Nephron (organoid): Measurements from ENCODE around the gene ZNF618.

Experiments used
- H3K27ac Mint-ChIP-seq, 3 experiments: 2 replicates each; pipeline ENCODE4 v1.8.0; 2020; ENCODE audit warnings: mixed read lengths in 3 of 3, mild to moderate bottlenecking in 2 of 3, moderate library complexity in 1 of 3
- H3K27me3 Mint-ChIP-seq: 2 replicates; pipeline ENCODE4 v1.8.0; 2021; ENCODE audit warnings: low read depth, mild to moderate bottlenecking, moderate library complexity, mixed read lengths
- H3K36me3 Mint-ChIP-seq: 2 replicates; pipeline ENCODE4 v1.8.0; 2020; ENCODE audit warnings: low read depth, mixed read lengths
- H3K4me1 Mint-ChIP-seq: 2 replicates; pipeline ENCODE4 v1.8.0; 2020; ENCODE audit warnings: mixed read lengths
- H3K4me3 Mint-ChIP-seq, 3 experiments: 2 replicates each; pipeline ENCODE4 v1.8.0; 2020; ENCODE audit warnings: mild to moderate bottlenecking in 3 of 3, mixed read lengths in 3 of 3, moderate library complexity in 2 of 3
- H3K9me3 Mint-ChIP-seq: 2 replicates; pipeline ENCODE4 v1.8.0; 2020; ENCODE audit warnings: mixed read lengths
- TF ChIP-seq, protein P1 (sequence below), 3 experiments: fragments of 200-600 bp; sonication (generic); IDR thresholded peaks; one replicate each; pipeline ENCODE4 v1.5.0; 2021; ENCODE audit warnings: antibody characterized with exemption in 3 of 3; ENCODE audit not compliant: unreplicated experiment in 3 of 3

ZNF618 gene

DNA sequence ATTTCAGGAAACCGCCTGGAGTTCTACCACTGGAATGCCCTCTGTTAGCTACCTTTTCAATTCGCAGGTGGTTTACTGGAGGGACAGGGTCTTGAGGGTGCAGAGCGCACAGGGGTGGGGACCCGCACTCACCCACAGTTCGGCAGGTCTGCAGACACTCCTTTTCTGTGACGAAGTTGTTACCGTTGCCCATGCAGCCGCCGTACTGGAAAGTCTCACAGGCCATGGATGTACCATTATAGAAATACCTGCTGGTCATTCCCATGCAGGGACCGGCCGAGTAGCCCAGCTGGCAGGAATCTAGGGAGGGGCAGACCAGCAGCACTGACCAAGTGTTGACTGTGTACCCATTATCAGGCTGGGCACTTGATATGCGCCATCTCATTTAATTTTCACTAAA is 185.2 kb downstream of the ZNF618 start:
- H3K36me3 Mint-ChIP-seq = peaks cover 15% of the 10 kb centered on the region
- TF ChIP-seq, protein P1, sequence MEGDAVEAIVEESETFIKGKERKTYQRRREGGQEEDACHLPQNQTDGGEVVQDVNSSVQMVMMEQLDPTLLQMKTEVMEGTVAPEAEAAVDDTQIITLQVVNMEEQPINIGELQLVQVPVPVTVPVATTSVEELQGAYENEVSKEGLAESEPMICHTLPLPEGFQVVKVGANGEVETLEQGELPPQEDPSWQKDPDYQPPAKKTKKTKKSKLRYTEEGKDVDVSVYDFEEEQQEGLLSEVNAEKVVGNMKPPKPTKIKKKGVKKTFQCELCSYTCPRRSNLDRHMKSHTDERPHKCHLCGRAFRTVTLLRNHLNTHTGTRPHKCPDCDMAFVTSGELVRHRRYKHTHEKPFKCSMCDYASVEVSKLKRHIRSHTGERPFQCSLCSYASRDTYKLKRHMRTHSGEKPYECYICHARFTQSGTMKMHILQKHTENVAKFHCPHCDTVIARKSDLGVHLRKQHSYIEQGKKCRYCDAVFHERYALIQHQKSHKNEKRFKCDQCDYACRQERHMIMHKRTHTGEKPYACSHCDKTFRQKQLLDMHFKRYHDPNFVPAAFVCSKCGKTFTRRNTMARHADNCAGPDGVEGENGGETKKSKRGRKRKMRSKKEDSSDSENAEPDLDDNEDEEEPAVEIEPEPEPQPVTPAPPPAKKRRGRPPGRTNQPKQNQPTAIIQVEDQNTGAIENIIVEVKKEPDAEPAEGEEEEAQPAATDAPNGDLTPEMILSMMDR (IDR thresholded peaks at IDR 0.05; ENCODE audit: unreplicated experiment in 3 of 3) = no peak
- peaks cover 44% of the 10 kb centered on the region for H3K4me1 Mint-ChIP-seq
- H3K9me3 Mint-ChIP-seq = peaks cover 13% of the 10 kb centered on the region
- H3K27ac Mint-ChIP-seq = no peak overlapping the region
- H3K27me3 Mint-ChIP-seq = peaks cover 11% of the 10 kb centered on the region
- no peak overlapping the region for H3K4me3 Mint-ChIP-seq

DNA sequence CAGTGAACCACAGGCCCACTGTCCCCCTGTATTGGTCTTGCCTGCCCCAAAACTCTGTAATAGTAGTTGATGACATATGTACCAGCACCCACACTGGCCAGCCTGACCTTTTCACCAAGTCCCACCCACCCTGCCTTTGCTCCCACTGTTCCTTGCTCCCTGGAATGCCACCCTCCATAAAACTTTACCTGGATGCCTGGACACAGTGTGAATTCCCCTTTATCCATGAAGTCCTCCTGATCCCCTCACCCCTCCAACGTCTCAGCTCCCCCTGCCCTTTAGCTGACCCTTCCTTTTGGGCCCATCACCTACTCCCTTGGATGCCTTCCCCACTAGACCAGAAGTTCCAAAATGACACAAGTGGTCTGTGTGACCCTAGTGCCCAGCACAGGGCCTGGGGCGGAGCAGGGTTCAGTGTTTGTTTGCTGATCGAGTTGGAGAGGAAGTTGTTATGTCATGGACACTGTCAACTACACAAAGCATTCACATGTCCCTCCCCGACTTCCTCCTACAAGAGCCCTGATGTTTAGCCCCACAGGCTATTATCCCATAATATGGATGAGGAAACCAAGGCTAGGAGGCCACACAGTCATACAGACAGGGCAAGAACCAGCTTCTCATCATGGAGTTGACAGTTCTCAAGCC is 185.8 kb downstream of the ZNF618 start:
- TF ChIP-seq, protein P1 (IDR thresholded peaks at IDR 0.05; ENCODE audit: unreplicated experiment in 3 of 3) = no peak
- Mint-ChIP-seq H3K4me1 (peaks cover 41% of the 10 kb centered on the region), H3K4me3 (no peak overlapping the region), H3K9me3 (peaks cover 13% of the 10 kb centered on the region), H3K27ac (no peak overlapping the region), H3K27me3 (peaks cover 13% of the 10 kb centered on the region), H3K36me3 (peaks cover 8% of the 10 kb centered on the region)

DNA sequence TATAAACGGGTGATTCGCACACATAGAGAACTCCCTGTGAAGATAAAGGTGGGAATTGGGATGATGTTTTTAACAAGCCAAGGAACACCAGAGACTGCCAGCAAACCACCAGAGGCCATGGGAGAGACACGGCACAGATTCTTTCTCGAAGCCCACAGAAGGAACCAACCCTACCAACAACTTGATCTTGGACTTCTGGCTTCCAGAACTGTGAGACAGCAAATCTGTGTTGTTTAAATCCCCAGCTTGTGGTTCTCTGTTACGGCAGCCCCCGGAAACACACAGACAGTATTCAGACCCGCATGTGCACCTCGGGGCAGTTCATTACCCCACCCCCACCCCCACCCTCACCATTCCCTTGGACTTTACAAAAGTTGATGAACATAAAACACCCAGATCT is 189.2 kb downstream of the ZNF618 start:
- Mint-ChIP-seq H3K4me3 (no peak overlapping the region), H3K27ac (no peak overlapping the region), H3K9me3 (peaks cover 13% of the 10 kb centered on the region), H3K4me1 (peaks cover 14% of the 10 kb centered on the region), H3K36me3 (no peaks in the 10 kb centered on the region), H3K27me3 (peaks cover 13% of the 10 kb centered on the region)
- TF ChIP-seq, protein P1 (IDR thresholded peaks at IDR 0.05; ENCODE audit: unreplicated experiment in 3 of 3) = no peak

DNA sequence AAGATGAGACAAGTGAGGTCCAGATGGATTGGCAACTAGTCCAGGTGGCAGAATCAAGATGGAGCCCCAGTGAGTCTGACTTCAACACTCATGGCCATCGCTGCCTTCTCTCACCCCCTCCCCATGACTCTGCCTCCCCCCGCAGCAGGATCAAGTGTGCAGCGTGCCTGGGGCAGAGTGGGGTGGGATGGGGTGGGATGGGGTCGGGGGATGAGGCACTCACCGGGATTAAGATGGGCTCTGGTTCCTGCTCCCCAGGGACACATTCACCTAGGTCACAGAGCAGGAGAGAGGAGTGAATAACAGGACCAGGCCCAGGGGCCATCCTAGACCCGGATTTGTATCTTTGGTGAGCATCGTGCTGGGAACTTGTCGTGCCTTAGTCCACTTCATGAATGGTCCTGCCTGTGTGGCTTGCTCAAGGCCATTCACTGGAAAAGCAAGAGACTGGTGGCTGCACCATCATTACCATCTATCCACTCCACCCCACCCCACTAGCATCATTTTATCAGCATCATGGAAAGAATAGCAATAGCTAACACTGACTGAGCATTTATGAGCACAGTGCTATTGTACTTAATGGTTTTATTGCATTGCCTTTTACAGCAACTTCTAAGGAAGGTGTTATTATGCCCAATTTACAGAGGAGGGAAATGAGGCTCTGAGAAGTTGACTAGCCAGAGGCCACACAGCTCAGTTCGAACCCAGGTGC is 193.5 kb downstream of the ZNF618 start:
- Mint-ChIP-seq H3K4me1 (peaks cover 10% of the 10 kb centered on the region), H3K9me3 (peaks cover 2% of the 10 kb centered on the region), H3K4me3 (no peak overlapping the region), H3K36me3 (no peaks in the 10 kb centered on the region), H3K27me3 (peaks cover 4% of the 10 kb centered on the region), H3K27ac (no peak overlapping the region)
- TF ChIP-seq, protein P1 (IDR thresholded peaks at IDR 0.05; ENCODE audit: unreplicated experiment in 3 of 3) = no peak

DNA sequence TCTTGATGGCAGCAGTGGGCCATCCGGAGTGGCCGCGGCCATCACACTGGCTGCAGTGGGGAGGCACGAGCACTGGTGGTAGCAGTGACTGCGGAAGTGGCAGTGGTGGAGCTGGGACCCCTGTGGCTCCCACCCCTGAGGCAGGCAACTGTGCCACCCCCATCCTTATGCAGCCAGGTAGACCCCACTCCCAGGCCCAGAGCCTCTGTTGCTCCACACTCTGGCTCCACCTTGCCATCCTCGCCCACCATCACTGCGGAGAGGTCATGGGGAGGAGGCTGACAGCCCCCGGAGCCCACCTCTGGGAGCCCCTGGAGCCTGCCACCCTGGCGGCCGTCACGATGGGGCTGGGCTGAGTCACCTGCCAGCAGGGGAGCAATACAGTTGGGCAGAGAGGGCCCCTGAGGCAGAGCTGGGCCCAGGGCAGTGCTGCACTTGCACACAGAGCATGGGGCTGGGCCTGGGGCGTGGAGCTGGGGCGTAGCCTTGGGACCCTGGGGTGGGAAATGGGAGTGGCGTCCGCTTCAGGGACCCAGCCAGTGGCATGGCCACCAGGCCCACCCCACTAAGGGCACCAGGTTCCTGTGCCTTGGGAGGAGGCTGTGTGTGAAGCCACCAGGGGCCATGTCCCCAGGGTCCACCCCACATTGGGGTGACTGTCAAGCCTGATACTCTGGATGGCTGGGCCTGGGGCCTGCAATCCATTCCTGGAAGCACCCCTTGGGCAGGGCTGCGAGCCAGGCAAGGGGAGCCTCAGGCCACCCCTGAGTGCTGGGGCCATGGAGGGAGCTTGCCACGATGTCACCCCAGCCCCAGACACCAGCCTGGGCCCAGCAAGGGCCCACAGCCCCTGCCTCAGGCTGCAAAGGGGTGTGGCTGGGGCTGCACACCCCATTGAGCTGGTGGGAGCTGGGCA is 194.3 kb downstream of the ZNF618 start:
- TF ChIP-seq, protein P1 (IDR thresholded peaks at IDR 0.05; ENCODE audit: unreplicated experiment in 3 of 3) = no peak
- Mint-ChIP-seq H3K36me3 (no peaks in the 10 kb centered on the region), H3K27ac (no peak overlapping the region), H3K4me1 (peaks cover 10% of the 10 kb centered on the region), H3K4me3 (no peak overlapping the region), H3K27me3 (peaks cover 11% of the 10 kb centered on the region), H3K9me3 (peaks cover 2% of the 10 kb centered on the region)
